ENCODE results near the gene CALHM2. TPM values are rescaled to one million over a fixed set of nuclear protein-coding genes. Genes with fewer than 3 reads are reported as not detected.
"Not testable (repeated sequence)": the region's sequence is repeated elsewhere in the genome, so short reads cannot be mapped to it uniquely, and the experiment has no call there.

Gene CALHM2
- total RNA-seq, 2 donors from 2014 or later = 49.8 to 59.4 TPM

DNA sequence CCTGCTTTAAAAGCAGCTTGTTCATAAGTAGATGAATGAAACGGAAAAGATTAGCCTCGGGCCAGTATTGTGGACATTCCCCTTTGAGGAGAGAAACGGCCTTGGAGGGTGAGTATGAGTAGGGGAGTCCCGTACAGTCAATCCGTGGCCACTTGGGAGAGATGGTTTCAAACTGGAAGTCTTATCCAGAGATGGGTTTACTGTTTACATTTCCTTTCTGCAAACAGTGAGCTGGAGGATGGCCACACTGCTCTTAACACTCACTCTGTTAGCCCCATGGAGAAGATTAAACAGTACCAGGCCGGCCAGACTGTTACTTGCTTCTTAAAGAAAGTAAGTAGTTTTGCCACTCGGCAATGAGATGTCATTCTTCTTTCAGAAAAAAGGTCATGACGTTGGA is 20.3 kb downstream of the CALHM2 start:
- intact Hi-C loops (cut with DNase I) = no loop called here
- DNase-seq (ENCODE audit: low spot score) = no peak

- intact Hi-C loops (cut with DNase I) = no loop called here
- no peak for DNase-seq (ENCODE audit: low spot score)
Measured at GRCh38 chr10:103429647-103430046, 22.5 kb downstream of the CALHM2 start.

DNA sequence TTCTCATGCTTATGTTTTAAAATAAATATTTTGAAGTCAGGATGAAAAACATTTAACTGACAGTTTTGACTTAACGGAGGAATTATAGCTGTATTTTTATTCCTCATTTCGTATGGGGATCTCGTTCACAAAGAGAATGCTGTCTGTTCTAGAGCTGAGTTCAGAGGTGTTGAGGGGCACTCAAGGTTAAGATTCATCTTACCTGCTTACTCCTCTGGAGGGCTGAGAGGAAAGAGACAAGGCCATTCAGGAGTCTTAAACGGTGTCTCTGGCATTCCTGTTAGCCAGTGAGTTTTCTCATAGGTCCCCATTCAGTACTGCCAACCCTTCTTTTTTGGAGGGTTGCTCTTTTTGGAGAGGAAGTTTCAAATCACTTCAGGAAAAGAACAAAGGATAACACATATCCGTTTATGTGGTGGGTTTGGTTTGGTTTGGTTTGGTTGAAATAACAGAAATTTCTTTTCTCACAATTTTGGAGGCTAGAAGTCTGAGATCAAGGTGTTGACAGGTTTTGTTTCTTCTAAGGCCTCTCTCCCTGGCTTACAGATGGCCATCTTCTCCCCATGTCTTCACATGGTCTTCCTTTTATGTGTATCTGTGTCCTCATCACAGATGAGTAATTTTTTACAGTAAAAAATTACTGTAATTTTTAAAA is 23.1 kb downstream of the CALHM2 start:
- no peak for DNase-seq (ENCODE audit: low spot score)
- intact Hi-C loops (cut with DNase I) = no loop called here

DNA sequence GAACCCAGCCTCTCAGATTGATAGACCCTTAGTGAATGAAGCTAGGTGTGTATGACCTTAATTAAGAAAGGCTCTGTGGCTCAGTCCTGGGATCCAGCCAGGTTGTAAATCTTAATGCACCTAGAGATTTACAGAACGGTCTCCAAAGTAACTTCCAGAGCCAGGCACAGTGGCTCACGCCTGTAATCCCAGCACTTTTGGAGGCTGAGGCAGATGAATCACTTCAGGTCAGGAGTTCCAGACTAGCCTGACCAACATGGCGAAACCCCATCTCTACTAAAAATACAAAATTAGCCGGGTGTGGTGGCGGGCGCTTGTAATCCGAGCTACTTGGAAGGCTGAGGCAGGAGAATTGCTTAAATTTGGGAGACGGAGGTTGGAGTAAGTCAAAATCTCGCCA is 24.3 kb downstream of the CALHM2 start:
- intact Hi-C loops (cut with DNase I) = no loop called here
- DNase-seq (ENCODE audit: low spot score) = no peak

GRCh38 chr10:103423748-103424147 is 28.4 kb downstream of the CALHM2 start:
- intact Hi-C loops (cut with DNase I) = no loop called here
- no peak for DNase-seq (ENCODE audit: low spot score)

DNA sequence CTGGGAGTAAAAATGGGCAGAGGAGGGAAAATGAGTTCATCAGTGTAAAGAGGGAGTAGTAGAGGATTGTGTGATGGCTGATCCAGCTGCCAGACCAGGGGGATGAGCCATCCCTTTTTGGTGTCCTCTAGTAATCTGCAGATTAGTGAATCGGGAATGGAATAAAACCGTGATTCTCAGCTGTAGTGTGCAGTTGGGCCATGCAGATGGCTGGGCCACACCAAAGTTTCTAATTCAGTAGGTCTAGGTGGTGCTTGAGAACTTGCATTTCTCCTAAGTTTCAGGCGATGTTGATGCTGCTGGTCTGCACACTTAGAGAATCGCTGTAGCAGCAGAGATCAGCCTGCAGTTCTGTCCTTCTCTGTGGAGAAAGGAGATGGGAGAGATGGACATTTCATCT is 33.1 kb downstream of the CALHM2 start:
- intact Hi-C loops (cut with DNase I) = loop anchor here in 1 of 2 donors (5.0 kb wide), 1 partner anchor 68 kb away; no protein-coding TSS in a partner anchor
- DNase-seq (ENCODE audit: low spot score) = no peak

DNA sequence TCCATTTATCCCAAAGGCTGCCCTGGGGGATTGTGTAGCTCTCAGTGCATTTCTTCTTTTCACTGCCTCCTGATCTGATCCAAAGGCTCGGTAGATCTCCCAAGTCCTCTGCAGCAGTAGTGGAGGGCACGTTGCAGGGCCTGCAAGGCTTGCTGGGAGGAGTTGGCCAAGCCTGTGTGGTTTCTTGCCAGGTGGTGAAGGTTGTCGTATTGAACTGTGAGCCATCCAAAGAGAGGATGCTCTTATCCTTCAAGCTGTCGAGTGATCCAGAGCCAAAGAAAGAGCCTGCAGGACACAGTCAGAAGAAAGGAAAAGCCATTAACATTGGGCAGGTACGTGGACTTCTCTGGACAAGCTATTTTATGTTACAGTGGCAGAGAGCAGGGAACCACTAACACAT is 34.6 kb downstream of the CALHM2 start:
- intact Hi-C loops (cut with DNase I) = loop anchor here (2.0 to 5.0 kb wide), 2 partner anchors 69 to 70 kb away; no protein-coding TSS in a partner anchor
- no peak for DNase-seq (ENCODE audit: low spot score)

DNA sequence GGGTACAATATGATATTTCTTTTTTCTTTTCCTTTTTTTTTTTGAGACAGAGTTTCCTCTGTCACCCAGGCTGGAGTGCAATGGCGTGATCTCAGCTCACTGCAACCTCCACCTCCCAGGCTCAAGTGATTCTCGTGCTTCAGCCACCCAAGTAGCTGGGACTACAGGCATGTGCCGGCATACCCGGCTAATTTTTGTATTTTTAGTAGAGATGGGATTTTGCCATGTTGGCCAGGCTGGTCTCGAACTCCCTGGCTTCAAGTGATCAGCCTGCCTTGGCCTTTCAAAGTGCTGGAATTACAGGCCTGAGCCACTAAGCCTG is 35.1 kb downstream of the CALHM2 start:
- intact Hi-C loops (cut with DNase I) = loop anchor here (2.0 to 5.0 kb wide), 2 partner anchors 70 kb away; no protein-coding TSS in a partner anchor
- DNase-seq (ENCODE audit: low spot score) = not testable (repeated sequence)

- no peak for DNase-seq (ENCODE audit: low spot score)
Measured at GRCh38 chr10:103416436-103417147, 35.6 kb downstream of the CALHM2 start.

GRCh38 chr10:103415581-103415980 is 36.6 kb downstream of the CALHM2 start:
- intact Hi-C loops (cut with DNase I) = loop anchor here in 1 of 2 donors (5.0 kb wide), 1 partner anchor 72 kb away; no protein-coding TSS in a partner anchor
- DNase-seq (ENCODE audit: low spot score) = no peak

More at GRCh38 chr10:103416436-103417147, 35.6 kb downstream of the CALHM2 start:
- intact Hi-C loops (cut with DNase I) = loop anchor here (2.0 to 5.0 kb wide), 2 partner anchors 70 to 71 kb away; no protein-coding TSS in a partner anchor

DNA sequence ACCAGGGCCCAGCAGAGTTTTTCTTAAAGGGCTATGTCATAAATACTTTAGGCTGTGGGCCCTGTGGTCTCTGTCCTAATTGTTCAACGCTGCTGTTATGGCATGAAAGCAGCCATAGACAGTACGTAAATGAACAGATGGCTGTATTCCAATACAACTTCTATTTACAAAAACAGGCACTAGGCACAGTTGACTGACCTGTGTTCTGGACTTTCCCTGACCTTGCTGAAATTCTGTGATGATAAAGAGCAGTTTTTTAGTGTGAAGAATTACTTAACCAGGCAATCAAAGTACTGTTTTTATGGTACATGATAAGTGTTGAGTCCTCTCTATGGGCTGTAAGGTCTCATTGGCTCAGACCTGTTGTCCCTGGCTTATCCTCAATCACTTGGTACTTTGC is 38.6 kb downstream of the CALHM2 start:
- intact Hi-C loops (cut with DNase I) = no loop called here
- DNase-seq (ENCODE audit: low spot score) = no peak

- intact Hi-C loops (cut with DNase I) = no loop called here
Measured at GRCh38 chr10:103397191-103397825, 54.9 kb downstream of the CALHM2 start.

GRCh38 chr10:103396789-103397087 is 55.4 kb downstream of the CALHM2 start:
- DNase-seq (ENCODE audit: low spot score) = no peak
- intact Hi-C loops (cut with DNase I) = no loop called here

More at GRCh38 chr10:103397191-103397825, 54.9 kb downstream of the CALHM2 start:
- no peak for DNase-seq (ENCODE audit: low spot score)

Other genes starting within 250 kb of the CALHM2 start
- not detected for gene RPEL1, start 206.5 kb downstream of the CALHM2 start, total RNA-seq
- under 1 TPM in 1 of 2 donors, not detected in 1; 0.10 TPM for gene INA, start 175.2 kb downstream of the CALHM2 start, total RNA-seq
- 10 to 100 TPM; 10.6 to 11.6 TPM for gene PCGF6, start 101.2 kb downstream of the CALHM2 start, total RNA-seq
- gene TAF5, start 84.4 kb downstream of the CALHM2 start, total RNA-seq = 1 to 10 TPM; 2.1 to 2.4 TPM
- gene ATP5MK, start 55.9 kb downstream of the CALHM2 start, total RNA-seq = 100 to 1,000 TPM; 350 to 362 TPM
- 10 to 100 TPM; 18.2 to 22.1 TPM for gene PDCD11, start 55.7 kb downstream of the CALHM2 start, total RNA-seq
- not detected for gene CALHM1, start 6.5 kb upstream of the CALHM2 start, total RNA-seq
- gene CALHM3, start 26.9 kb upstream of the CALHM2 start, total RNA-seq = not detected
- gene NEURL1, start 41.3 kb upstream of the CALHM2 start, total RNA-seq = under 1 TPM; 0.37 to 0.48 TPM

All from posterior vena cava (tissue), 2 donors.